GM12891 (cell line): Measurements from ENCODE around the gene PCBP2.

Experiments
- POLR2A ChIP-seq: IDR thresholded peaks from 2 replicates; pipeline ENCODE4 v1.6.1; 2011; ENCODE audit warnings: low read depth, low read length, control low read depth
- POLR2AphosphoS5 ChIP-seq: IDR thresholded peaks from 2 replicates; pipeline ENCODE4 v1.6.1; 2011; ENCODE audit warnings: low read depth, low read length, control low read depth
- POU2F2 ChIP-seq: IDR thresholded peaks from 2 replicates; pipeline ENCODE4 v1.6.1; 2011; ENCODE audit warnings: low read depth, mild to moderate bottlenecking, control low read depth, low read length, moderate library complexity
- TAF1 ChIP-seq: IDR thresholded peaks from 2 replicates; pipeline ENCODE4 v1.6.1; 2011; ENCODE audit warnings: low read depth, low read length, control low read depth

GRCh38 chr12:53482626-53483168 lies 30.8 kb downstream of the PCBP2 start:
- TF ChIP-seq POLR2AphosphoS5 (peak; percentile 81), TAF1 (no peak), POLR2A (peak; percentile 74), POU2F2 (peak; percentile 50)
